ENCODE results near the gene RPL13. TPM values are rescaled to one million over a fixed set of nuclear protein-coding genes. Genes with fewer than 3 reads are reported as not detected.

The RPL13 gene
- total and polyA plus RNA-seq, 2 of the 4 experiments (the other 2 are of a cell fraction): 2,098 to 3,527 TPM

- 94% methylated on average over 3 of the region's 12 CpGs; no CpG with 5 or more reads in 1 of the 2 experiments for whole genome bisulfite sequencing, 2 experiments (ENCODE audit: extremely low coverage in 2 of 2, insufficient read length in 1 of 2)
- H3K23ac ChIP-seq (ENCODE audit: low read depth, low read length): 0 out of 2 replicates have a peak overlapping the region, but pooled peaks have one; percentile 31
- H4K5ac ChIP-seq (ENCODE audit: low read depth, low read length): no peak overlapping the region
- peaks cover 21% of the 10 kb centered on the region for H3K4me1 ChIP-seq (ENCODE audit: control insufficient read depth, insufficient read depth, low read length)
- peaks cover 30 to 57% of the 10 kb centered on the region in 2 experiments for H3K79me1 ChIP-seq (ENCODE audit: low read depth in 1 of 2, low read length in 2 of 2)
- no peak overlapping the region for H2BK20ac ChIP-seq (ENCODE audit: low read depth, low read length)
- H2BK15ac ChIP-seq (ENCODE audit: low read depth, low read length): no peak overlapping the region
- ChIA-PET POLR2A (ENCODE audit: unreplicated experiment) (no interaction called here), CTCF (interaction anchor here (0.7 kb wide), 1 partner anchor 143 kb away, joined by 3 read pairs; no protein-coding TSS in a partner anchor)
- dilution Hi-C loops (cut with HindIII; ENCODE audit: low sequenced_read_pairs, unreplicated experiment): no loop called here
- no peaks in the 10 kb centered on the region for H3K9me3 ChIP-seq (ENCODE audit: control insufficient read depth, insufficient read depth, low read length)
- no peak overlapping the region for H3K27ac ChIP-seq (ENCODE audit: insufficient read depth, low read length)
- peaks cover 62% of the 10 kb centered on the region for H4K20me1 ChIP-seq (ENCODE audit: insufficient read depth, low read length)
- no peak overlapping the region for H2AFZ ChIP-seq (replicated peaks; ENCODE audit: low read length, poor library complexity)
- no peak overlapping the region for H4K91ac ChIP-seq (ENCODE audit: insufficient read depth, low read depth, low read length)
- H4K8ac ChIP-seq (ENCODE audit: low read depth in 2 of 2, low read length in 2 of 2): no peak overlapping the region
- no peak overlapping the region for H2AK5ac ChIP-seq (ENCODE audit: low read depth, low read length)
- in situ Hi-C loops (cut with MboI; ENCODE audit: low sequenced_read_pairs): no loop called here
- H3K9me1 ChIP-seq (ENCODE audit: insufficient read depth, low read length): peaks cover 9% of the 10 kb centered on the region
- no peak overlapping the region for H3K18ac ChIP-seq (ENCODE audit: low read depth, low read length)
- no TSS peak for BruUV-seq (replicated peaks)
- peaks cover 37% of the 10 kb centered on the region for H3K36me3 ChIP-seq (ENCODE audit: control insufficient read depth, insufficient read depth, low read length)
- DNase-seq (no peak), ATAC-seq (ENCODE audit: low read depth) (no peak)
- no peak overlapping the region for H2BK5ac ChIP-seq (ENCODE audit: low read depth, low read length, poor library complexity, severe bottlenecking)
- TF ChIP-seq RFX5 (IDR thresholded peaks at IDR 0.05; ENCODE audit: low read depth, low read length) (no peak), SMC3 (IDR thresholded peaks at IDR 0.05; ENCODE audit: low read depth, low read length) (no peak), USF2 (IDR thresholded peaks at IDR 0.05; ENCODE audit: low read depth, low read length) (no peak)
- intact Hi-C loops (cut with micrococcal nuclease): no loop called here
- no peak overlapping the region for H3K9ac ChIP-seq (ENCODE audit: low read depth, low read length)
- no peak overlapping the region for H3K4me3 ChIP-seq (ENCODE audit: insufficient read depth, low read depth, low read length)
- H2AK9ac ChIP-seq (replicated peaks; ENCODE audit: low read depth, low read length, poor library complexity): peak overlapping the region; percentile 20
- no peak overlapping the region for H2BK120ac ChIP-seq (ENCODE audit: low read depth, low read length)
- H3K14ac ChIP-seq (replicated peaks; ENCODE audit: low read depth, low read length): no peak overlapping the region
- no peaks in the 10 kb centered on the region for H3K27me3 ChIP-seq (ENCODE audit: control insufficient read depth, insufficient read depth, low read length)
- no peak overlapping the region for H3K4ac ChIP-seq (ENCODE audit: low read depth, low read length)
- no peak overlapping the region for H3K4me2 ChIP-seq (ENCODE audit: low read depth, low read length)
- no peak overlapping the region for H3K56ac ChIP-seq (ENCODE audit: extremely low read depth, insufficient read depth, low read length)
Observed at GRCh38 chr16:89562939-89563338, 2.5 kb downstream of the RPL13 start.

Data from IMR-90 (cell line).